ENCODE measurements around the gene NTM.
A peak's percentile ranks its signal among the peaks of the same experiment; 100 is the strongest.

- peak; percentile 40 to 83 (median 76) for TF ChIP-seq CTCF (IDR thresholded peaks at IDR 0.05)
- no peak for TF ChIP-seq POLR2A (IDR thresholded peaks at IDR 0.05)
- no peak for TF ChIP-seq POLR2AphosphoS5 (IDR thresholded peaks at IDR 0.05)
- no peak for TF ChIP-seq EP300 (IDR thresholded peaks at IDR 0.05; ENCODE audit: low read depth)
Observed at GRCh38 chr11:131688048-131688693, 317.8 kb downstream of the NTM start.

All from transverse colon (tissue), 4 donors.